ENCODE results near the gene SERP2. TPM values are rescaled to one million over a fixed set of nuclear protein-coding genes. Genes with fewer than 3 reads are reported as not detected.

SERP2 gene
- total and polyA plus RNA-seq, 2 of the 13 experiments (the other 11 are each of a cell fraction or from before 2014, with no cell fraction given): not detected

- peak; percentile 78 for TF ChIP-seq PAXIP1 (CRISPR knock-in tag; conservative IDR thresholded peaks at IDR 0.05)
- TF ChIP-seq, protein P1, sequence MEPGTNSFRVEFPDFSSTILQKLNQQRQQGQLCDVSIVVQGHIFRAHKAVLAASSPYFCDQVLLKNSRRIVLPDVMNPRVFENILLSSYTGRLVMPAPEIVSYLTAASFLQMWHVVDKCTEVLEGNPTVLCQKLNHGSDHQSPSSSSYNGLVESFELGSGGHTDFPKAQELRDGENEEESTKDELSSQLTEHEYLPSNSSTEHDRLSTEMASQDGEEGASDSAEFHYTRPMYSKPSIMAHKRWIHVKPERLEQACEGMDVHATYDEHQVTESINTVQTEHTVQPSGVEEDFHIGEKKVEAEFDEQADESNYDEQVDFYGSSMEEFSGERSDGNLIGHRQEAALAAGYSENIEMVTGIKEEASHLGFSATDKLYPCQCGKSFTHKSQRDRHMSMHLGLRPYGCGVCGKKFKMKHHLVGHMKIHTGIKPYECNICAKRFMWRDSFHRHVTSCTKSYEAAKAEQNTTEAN (CRISPR knock-in tag; conservative IDR thresholded peaks at IDR 0.05): peak; percentile 70; the same call in 1 of the 2 replicates
- TF ChIP-seq ZNF441 (CRISPR knock-in tag; IDR thresholded peaks at IDR 0.05; ENCODE audit: borderline replicate concordance): peak; percentile 59; the same call in 1 of the 2 replicates
- TF ChIP-seq HNF4G (IDR thresholded peaks at IDR 0.05; ENCODE audit: borderline replicate concordance, low read depth, low read length): peak; percentile 32; the same call in 1 of the 2 replicates
- TF ChIP-seq HNF4G (CRISPR knock-in tag; IDR thresholded peaks at IDR 0.05; ENCODE audit: borderline replicate concordance, low read depth): no peak
- TF ChIP-seq LCORL (IDR thresholded peaks at IDR 0.05): no peak
- peak; percentile 88 for TF ChIP-seq LCORL (CRISPR knock-in tag; IDR thresholded peaks at IDR 0.05)
- TF ChIP-seq, protein P2, sequence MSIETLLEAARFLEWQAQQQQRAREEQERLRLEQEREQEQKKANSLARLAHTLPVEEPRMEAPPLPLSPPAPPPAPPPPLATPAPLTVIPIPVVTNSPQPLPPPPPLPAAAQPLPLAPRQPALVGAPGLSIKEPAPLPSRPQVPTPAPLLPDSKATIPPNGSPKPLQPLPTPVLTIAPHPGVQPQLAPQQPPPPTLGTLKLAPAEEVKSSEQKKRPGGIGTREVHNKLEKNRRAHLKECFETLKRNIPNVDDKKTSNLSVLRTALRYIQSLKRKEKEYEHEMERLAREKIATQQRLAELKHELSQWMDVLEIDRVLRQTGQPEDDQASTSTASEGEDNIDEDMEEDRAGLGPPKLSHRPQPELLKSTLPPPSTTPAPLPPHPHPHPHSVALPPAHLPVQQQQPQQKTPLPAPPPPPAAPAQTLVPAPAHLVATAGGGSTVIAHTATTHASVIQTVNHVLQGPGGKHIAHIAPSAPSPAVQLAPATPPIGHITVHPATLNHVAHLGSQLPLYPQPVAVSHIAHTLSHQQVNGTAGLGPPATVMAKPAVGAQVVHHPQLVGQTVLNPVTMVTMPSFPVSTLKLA (IDR thresholded peaks at IDR 0.05): no peak
- TF ChIP-seq CBFB (CRISPR knock-in tag; IDR thresholded peaks at IDR 0.05): no peak
- TF ChIP-seq GLI4 (CRISPR knock-in tag; IDR thresholded peaks at IDR 0.05; ENCODE audit: borderline replicate concordance): peak; percentile 31; the same call in 1 of the 2 replicates
- TF ChIP-seq BHLHE40 (IDR thresholded peaks at IDR 0.05; ENCODE audit: low read length): peak; percentile 52; the same call in 1 of the 2 replicates
- peak; percentile 63; the same call in 1 of the 2 replicates for TF ChIP-seq SALL1 (CRISPR knock-in tag; IDR thresholded peaks at IDR 0.05)
- TF ChIP-seq PPARG (CRISPR knock-in tag; conservative IDR thresholded peaks at IDR 0.05): peak; percentile 82
- TF ChIP-seq TCF12 (IDR thresholded peaks at IDR 0.05): no peak
- TF ChIP-seq TCF12 (CRISPR knock-in tag; IDR thresholded peaks at IDR 0.05): no peak
- no peak for TF ChIP-seq GABPA (IDR thresholded peaks at IDR 0.05; ENCODE audit: low read depth, low read length)
- peak; percentile 57 for TF ChIP-seq GABPA (CRISPR knock-in tag; IDR thresholded peaks at IDR 0.05; ENCODE audit: low read depth)
- TF ChIP-seq KDM6A (CRISPR knock-in tag; IDR thresholded peaks at IDR 0.05; ENCODE audit: low read depth): peak; percentile 26; the same call in 1 of the 2 replicates
- TF ChIP-seq ZKSCAN5 (CRISPR knock-in tag; IDR thresholded peaks at IDR 0.05): 0 out of 2 replicates have a peak, but pooled peaks have one; percentile 36
- TF ChIP-seq DNMT3B (CRISPR knock-in tag; conservative IDR thresholded peaks at IDR 0.05): no peak
- TF ChIP-seq NR2F6 (IDR thresholded peaks at IDR 0.05): peak; percentile 81
- TF ChIP-seq NR2F6 (CRISPR knock-in tag; IDR thresholded peaks at IDR 0.05): peak; percentile 82
- no peak for TF ChIP-seq SOX6 (IDR thresholded peaks at IDR 0.05)
- peak; percentile 86 for TF ChIP-seq SOX6 (CRISPR knock-in tag; IDR thresholded peaks at IDR 0.05)
- TF ChIP-seq FOXA1 (IDR thresholded peaks at IDR 0.05): peak; percentile 53; the same call in 1 of the 2 replicates
- TF ChIP-seq FOXA1 (CRISPR knock-in tag; IDR thresholded peaks at IDR 0.05): peak; percentile 75
- no peak for TF ChIP-seq IKZF1 (IDR thresholded peaks at IDR 0.05)
- TF ChIP-seq ZNF337 (CRISPR knock-in tag; IDR thresholded peaks at IDR 0.05; ENCODE audit: borderline replicate concordance, low read depth): 0 out of 2 replicates have a peak, but pooled peaks have one; percentile 45
- TF ChIP-seq SP5 (CRISPR knock-in tag; IDR thresholded peaks at IDR 0.05; ENCODE audit: borderline replicate concordance, low read depth): 0 out of 2 replicates have a peak, but pooled peaks have one; percentile 15
These were observed 9.2 kb upstream of the SERP2 start (continued) for GRCh38 chr13:44364345-44365000.

Data from HepG2 (cell line).